CD14-positive monocyte (primary cell): ENCODE results near the gene ISCA2. TPM values are rescaled to one million over a fixed set of nuclear protein-coding genes. Genes with fewer than 3 reads are reported as not detected.
"Not testable (repeated sequence)": the region's sequence is repeated elsewhere in the genome, so short reads cannot be mapped to it uniquely, and the experiment has no call there.

Experiments
- DNase-seq, 3 donors: peaks; one replicate each; pipeline ENCODE4 v3.0.0-alpha.2; 2011 to 2022
- H2AFZ ChIP-seq: 2 replicates; pipeline ENCODE4 v1.6.0; 2012; ENCODE audit warnings: mild to moderate bottlenecking, low read depth, low read length, inconsistent platforms; ENCODE audit not compliant: insufficient read depth, poor library complexity, severe bottlenecking
- H3K27ac ChIP-seq, 2 donors: 1 replicate in 1 of 2; 2 replicates in 1 of 2; pipeline ENCODE4 v1.5.1; 2012 to 2013; ENCODE audit warnings: low read length in 2 of 2, control low read depth in 1 of 2, inconsistent platforms in 1 of 2, low read depth in 1 of 2, mild to moderate bottlenecking in 1 of 2
- H3K27me3 ChIP-seq, 2 donors: one replicate each; pipeline versions ENCODE4 v1.6.0 to v1.6.1; 2011 to 2013; ENCODE audit warnings: low read length in 2 of 2; ENCODE audit not compliant: control insufficient read depth in 2 of 2, insufficient read depth in 2 of 2
- H3K36me3 ChIP-seq, 2 donors: replicated peaks in 1 of 2; 1 replicate in 1 of 2; 2 replicates in 1 of 2; pipeline versions ENCODE4 v1.5.1 to v1.6.1; 2012 to 2013; ENCODE audit warnings: low read length in 2 of 2, control low read depth in 1 of 2, inconsistent platforms in 1 of 2, mild to moderate bottlenecking in 1 of 2; ENCODE audit not compliant: insufficient read depth in 2 of 2, control insufficient read depth in 1 of 2
- H3K4me1 ChIP-seq, 2 donors: 1 replicate in 1 of 2; 2 replicates in 1 of 2; pipeline versions ENCODE4 v1.5.1 to v1.6.1; 2012 to 2013; ENCODE audit warnings: low read length in 2 of 2, control low read depth in 1 of 2, inconsistent platforms in 1 of 2, mild to moderate bottlenecking in 1 of 2, moderate library complexity in 1 of 2; ENCODE audit not compliant: insufficient read depth in 2 of 2, control insufficient read depth in 1 of 2
- H3K4me2 ChIP-seq: replicated peaks from 2 replicates; pipeline ENCODE3; 2012; ENCODE audit warnings: low read length, moderate library complexity, mild to moderate bottlenecking; ENCODE audit not compliant: poor library complexity, severe bottlenecking; ENCODE audit errors: extremely low read depth
- H3K4me3 ChIP-seq, 3 experiments: fragments of 200-600 bp in 1 of 3; sonication (generic) in 1 of 3; replicated peaks in 1 of 3; 1 replicate in 2 of 3; 2 replicates in 1 of 3; pipeline ENCODE4 v1.5.1; 2011 to 2013; ENCODE audit warnings: low read length in 3 of 3, mild to moderate bottlenecking in 3 of 3, control low read depth in 2 of 3, low read depth in 2 of 3, inconsistent platforms in 1 of 3, moderate library complexity in 1 of 3
- H3K79me2 ChIP-seq: 2 replicates; pipeline ENCODE4 v1.6.0; 2012; ENCODE audit warnings: mild to moderate bottlenecking, control low read depth, inconsistent platforms, low read length, moderate library complexity; ENCODE audit not compliant: insufficient read depth
- H3K9ac ChIP-seq: 2 replicates; pipeline ENCODE4 v1.6.0; 2017; ENCODE audit warnings: low read length, mild to moderate bottlenecking; ENCODE audit not compliant: insufficient read depth, poor library complexity, severe bottlenecking
- H3K9me3 ChIP-seq, 2 donors: replicated peaks in 1 of 2; 1 replicate in 1 of 2; 2 replicates in 1 of 2; pipeline versions ENCODE4 v1.5.1 to v1.6.1; 2012 to 2013; ENCODE audit warnings: low read length in 2 of 2, control low read depth in 1 of 2; ENCODE audit not compliant: control insufficient read depth in 1 of 2, insufficient read depth in 1 of 2
- H4K20me1 ChIP-seq: 2 replicates; pipeline ENCODE4 v1.6.0; 2012; ENCODE audit warnings: mild to moderate bottlenecking, low read length, control low read depth, moderate library complexity; ENCODE audit not compliant: insufficient read depth
- H3K27ac Mint-ChIP-seq, 7 donors: one replicate each; pipeline ENCODE4 v1.8.0; 2020; ENCODE audit warnings: mild to moderate bottlenecking in 7 of 7, mixed read lengths in 7 of 7, moderate library complexity in 6 of 7, inconsistent platforms in 2 of 7
- H3K27me3 Mint-ChIP-seq, 3 donors: one replicate each; pipeline ENCODE4 v1.8.0; 2021 to 2022; ENCODE audit warnings: low read depth in 3 of 3, mild to moderate bottlenecking in 3 of 3, mixed read lengths in 3 of 3, moderate library complexity in 3 of 3, inconsistent platforms in 1 of 3
- H3K36me3 Mint-ChIP-seq, 2 donors: one replicate each; pipeline ENCODE4 v1.8.0; 2020; ENCODE audit warnings: mixed read lengths in 2 of 2, inconsistent platforms in 1 of 2, mild to moderate bottlenecking in 1 of 2
- H3K4me1 Mint-ChIP-seq: one replicate; pipeline ENCODE4 v1.8.0; 2020; ENCODE audit warnings: mild to moderate bottlenecking, mixed read lengths
- H3K4me3 Mint-ChIP-seq, 2 donors: one replicate each; pipeline ENCODE4 v1.8.0; 2020; ENCODE audit warnings: mild to moderate bottlenecking in 2 of 2, mixed read lengths in 2 of 2, moderate library complexity in 1 of 2
- H3K9me3 Mint-ChIP-seq, 7 donors: one replicate each; pipeline ENCODE4 v1.8.0; 2020 to 2022; ENCODE audit warnings: mixed read lengths in 7 of 7, mild to moderate bottlenecking in 6 of 7, moderate library complexity in 6 of 7, inconsistent platforms in 2 of 7
- CTCF ChIP-seq: fragments of 200-600 bp; IDR thresholded peaks from one replicate; pipeline ENCODE4 v1.8.0; 2022; ENCODE audit warnings: antibody characterized with exemption, mild to moderate bottlenecking
- WGBS: methylation state at CpG from one replicate; pipeline ENCODE4 v1.1.5; 2013; ENCODE audit warnings: missing lambda C conversion rate; ENCODE audit not compliant: insufficient coverage; 5-methylcytosine and 5-hydroxymethylcytosine counted together
- intact Hi-C, 2 donors: fragments of 100-400 bp; cut with micrococcal nuclease; formaldehyde crosslinking; loops; one replicate each; pipeline versions ENCODE4 v1.15.0 to v1.15.1; 2023
- polyA plus RNA-seq, 3 donors: library from polyadenylated mRNA; depleted of rRNA in 1 of 3; unstranded in 2 of 3; stranded (reverse) in 1 of 3; fragments of 300-500 nt in 2 of 3; fragments of >200 nt in 1 of 3; fragmentation: Illumina TruSeq in 2 of 3; gene quantifications; 1 replicate in 2 of 3; 2 replicates in 1 of 3; pipeline ENCODE4 v1.2.3, GENCODE V29; 2012 to 2021

The ISCA2 gene
- polyA plus RNA-seq, 3 donors = 6.1 to 61.7 (median 55.9) TPM

GRCh38 chr14:74535756-74536325 is 42.3 kb downstream of the ISCA2 start:
- H3K4me3 Mint-ChIP-seq = no peak overlapping the region
- peaks cover 0 to 8% of the 10 kb centered on the region in 2 donors for H3K4me1 ChIP-seq
- no peaks in the 10 kb centered on the region for H3K79me2 ChIP-seq
- H3K9me3 Mint-ChIP-seq = no peaks in the 10 kb centered on the region
- H4K20me1 ChIP-seq = no peaks in the 10 kb centered on the region
- H2AFZ ChIP-seq = no peak overlapping the region
- no peaks in the 10 kb centered on the region for H3K36me3 ChIP-seq
- H3K4me2 ChIP-seq = no peak overlapping the region
- DNase-seq = no peak
- H3K27ac ChIP-seq = no peak overlapping the region
- H3K27me3 ChIP-seq = no peaks in the 10 kb centered on the region
- H3K27ac Mint-ChIP-seq = no peak overlapping the region
- H3K27me3 Mint-ChIP-seq = peaks cover 1 to 5% (median 1%) of the 10 kb centered on the region in 3 donors
- no peaks in the 10 kb centered on the region for H3K9me3 ChIP-seq
- no peak overlapping the region for H3K9ac ChIP-seq
- TF ChIP-seq CTCF = no peak
- WGBS = 87% methylated on average over 6 of the region's 10 CpGs
- intact Hi-C loops = no loop called here
- H3K36me3 Mint-ChIP-seq = no peaks in the 10 kb centered on the region
- peaks cover 14% of the 10 kb centered on the region for H3K4me1 Mint-ChIP-seq
- H3K4me3 ChIP-seq = no peak overlapping the region

GRCh38 chr14:74536336-74536735 is 42.8 kb downstream of the ISCA2 start:
- H3K4me3 Mint-ChIP-seq, H3K27ac ChIP-seq, DNase-seq, H3K36me3 ChIP-seq, H3K4me3 ChIP-seq, H3K27ac Mint-ChIP-seq, H3K4me1 Mint-ChIP-seq, H3K36me3 Mint-ChIP-seq, H2AFZ ChIP-seq, H3K79me2 ChIP-seq, H3K27me3 Mint-ChIP-seq, H4K20me1 ChIP-seq, H3K4me2 ChIP-seq, H3K27me3 ChIP-seq, H3K9me3 Mint-ChIP-seq, H3K9ac ChIP-seq, H3K4me1 ChIP-seq, H3K9me3 ChIP-seq, intact Hi-C loops: not testable (repeated sequence)
- WGBS = 100% methylated on average over 1 of the region's 3 CpGs
